GM12864 (cell line): ENCODE results near the gene MTHFD1L.

Experiments used
- DNase-seq: peaks from one replicate; pipeline ENCODE4 v3.0.0-alpha.2; 2011; ENCODE audit warnings: low read depth
- H3K4me3 ChIP-seq: 2 replicates; pipeline ENCODE4 v1.5.1; 2011; ENCODE audit warnings: mild to moderate bottlenecking, low read depth, low read length, control low read depth
- TF ChIP-seq, protein P1 (sequence below): IDR thresholded peaks from 2 replicates; pipeline ENCODE4 v1.5.1; 2011; ENCODE audit warnings: low read depth, mild to moderate bottlenecking, moderate library complexity, low read length, control low read depth, inconsistent platforms; ENCODE audit errors: missing control alignments

The MTHFD1L gene

DNA sequence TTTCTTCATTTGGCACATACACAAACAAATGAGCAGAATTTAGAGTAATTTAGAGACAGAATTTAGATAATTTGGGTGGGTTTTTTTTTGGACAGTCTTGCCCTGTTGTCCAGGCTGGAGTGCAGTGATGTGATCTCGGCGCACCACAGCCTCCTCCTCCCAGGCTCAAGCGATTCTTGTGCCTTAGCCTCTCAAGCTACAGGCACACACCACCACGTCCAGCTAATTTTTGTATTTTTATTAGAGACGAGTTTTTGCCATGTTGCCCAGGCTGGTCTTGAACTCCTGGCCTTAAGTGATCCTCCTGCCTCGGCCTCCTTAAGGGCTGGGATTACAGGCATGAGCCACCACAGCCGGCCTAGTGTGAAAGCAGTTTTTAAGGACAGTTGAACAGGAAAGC is 127.8 kb downstream of the MTHFD1L start:
- H3K4me3 ChIP-seq: no peak overlapping the region
- TF ChIP-seq, protein P1, sequence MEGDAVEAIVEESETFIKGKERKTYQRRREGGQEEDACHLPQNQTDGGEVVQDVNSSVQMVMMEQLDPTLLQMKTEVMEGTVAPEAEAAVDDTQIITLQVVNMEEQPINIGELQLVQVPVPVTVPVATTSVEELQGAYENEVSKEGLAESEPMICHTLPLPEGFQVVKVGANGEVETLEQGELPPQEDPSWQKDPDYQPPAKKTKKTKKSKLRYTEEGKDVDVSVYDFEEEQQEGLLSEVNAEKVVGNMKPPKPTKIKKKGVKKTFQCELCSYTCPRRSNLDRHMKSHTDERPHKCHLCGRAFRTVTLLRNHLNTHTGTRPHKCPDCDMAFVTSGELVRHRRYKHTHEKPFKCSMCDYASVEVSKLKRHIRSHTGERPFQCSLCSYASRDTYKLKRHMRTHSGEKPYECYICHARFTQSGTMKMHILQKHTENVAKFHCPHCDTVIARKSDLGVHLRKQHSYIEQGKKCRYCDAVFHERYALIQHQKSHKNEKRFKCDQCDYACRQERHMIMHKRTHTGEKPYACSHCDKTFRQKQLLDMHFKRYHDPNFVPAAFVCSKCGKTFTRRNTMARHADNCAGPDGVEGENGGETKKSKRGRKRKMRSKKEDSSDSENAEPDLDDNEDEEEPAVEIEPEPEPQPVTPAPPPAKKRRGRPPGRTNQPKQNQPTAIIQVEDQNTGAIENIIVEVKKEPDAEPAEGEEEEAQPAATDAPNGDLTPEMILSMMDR: no peak
- DNase-seq: no peak

- DNase-seq: no peak
- H3K4me3 ChIP-seq: no peak overlapping the region
- TF ChIP-seq, protein P1: no peak
These were observed 128.5 kb downstream of the MTHFD1L start for GRCh38 chr6:150994026-150994425.

DNA sequence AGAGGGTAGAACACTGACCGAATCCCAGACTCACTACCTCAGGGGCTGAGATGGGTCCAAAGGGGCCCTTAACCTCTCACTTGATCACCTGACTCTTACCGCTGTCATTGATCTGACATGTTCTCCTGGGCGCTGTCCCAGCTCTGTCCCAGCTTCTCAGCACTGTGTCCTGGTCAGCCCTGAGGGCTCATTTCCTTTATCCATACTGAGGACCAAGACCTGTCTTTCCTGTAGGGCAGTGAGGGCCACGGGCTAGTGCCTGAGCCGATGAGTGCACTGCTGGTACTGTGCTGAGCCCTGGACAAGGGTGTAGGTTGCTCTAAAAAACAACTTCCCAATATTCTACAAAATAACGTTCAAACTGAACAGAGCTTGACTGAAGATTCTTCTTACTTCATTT is 131.5 kb downstream of the MTHFD1L start:
- DNase-seq: no peak
- TF ChIP-seq, protein P1: no peak

DNA sequence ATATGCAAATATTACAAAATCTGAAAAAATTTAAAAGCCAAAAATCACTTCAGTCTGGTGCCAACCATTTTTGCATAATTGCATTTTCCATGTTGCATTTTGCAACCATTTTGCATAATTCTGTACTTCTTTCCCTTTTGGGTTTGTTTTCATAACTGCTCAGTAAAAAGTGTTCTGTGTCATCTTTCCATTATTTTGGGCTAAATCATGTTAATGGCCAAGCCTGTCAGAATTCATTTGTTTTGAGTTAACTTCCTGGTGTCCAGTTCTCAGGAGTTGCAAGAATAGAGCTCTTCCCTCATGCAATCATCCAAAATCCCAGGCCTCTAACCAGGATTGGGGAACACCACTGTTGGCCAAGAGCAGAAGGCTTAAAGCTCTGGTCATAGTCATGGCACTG is 133.6 kb downstream of the MTHFD1L start:
- TF ChIP-seq, protein P1: no peak
- no peak overlapping the region for H3K4me3 ChIP-seq
- DNase-seq: no peak

More for the DNA sequence above, 131.5 kb downstream of the MTHFD1L start:
- no peak overlapping the region for H3K4me3 ChIP-seq

DNA sequence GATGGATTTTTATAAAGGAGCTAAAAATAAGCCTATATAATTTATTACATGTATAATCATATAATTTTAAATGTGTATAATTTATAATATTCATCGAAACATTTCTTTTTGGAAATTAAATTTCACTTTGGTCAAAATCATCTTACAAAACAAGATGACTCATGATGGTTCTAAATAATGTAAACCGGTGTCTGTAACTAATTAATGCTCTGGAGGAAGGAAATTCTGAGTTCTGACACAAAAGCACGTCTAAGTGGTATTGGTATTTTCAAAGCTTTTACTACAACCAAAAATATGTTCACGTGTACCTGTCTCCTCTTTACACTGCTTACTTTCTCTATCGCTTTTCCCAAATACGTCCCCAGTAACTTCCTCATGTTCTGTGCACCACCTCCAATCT is 134.1 kb downstream of the MTHFD1L start:
- DNase-seq: no peak
- TF ChIP-seq, protein P1: no peak
- H3K4me3 ChIP-seq: no peak overlapping the region

DNA sequence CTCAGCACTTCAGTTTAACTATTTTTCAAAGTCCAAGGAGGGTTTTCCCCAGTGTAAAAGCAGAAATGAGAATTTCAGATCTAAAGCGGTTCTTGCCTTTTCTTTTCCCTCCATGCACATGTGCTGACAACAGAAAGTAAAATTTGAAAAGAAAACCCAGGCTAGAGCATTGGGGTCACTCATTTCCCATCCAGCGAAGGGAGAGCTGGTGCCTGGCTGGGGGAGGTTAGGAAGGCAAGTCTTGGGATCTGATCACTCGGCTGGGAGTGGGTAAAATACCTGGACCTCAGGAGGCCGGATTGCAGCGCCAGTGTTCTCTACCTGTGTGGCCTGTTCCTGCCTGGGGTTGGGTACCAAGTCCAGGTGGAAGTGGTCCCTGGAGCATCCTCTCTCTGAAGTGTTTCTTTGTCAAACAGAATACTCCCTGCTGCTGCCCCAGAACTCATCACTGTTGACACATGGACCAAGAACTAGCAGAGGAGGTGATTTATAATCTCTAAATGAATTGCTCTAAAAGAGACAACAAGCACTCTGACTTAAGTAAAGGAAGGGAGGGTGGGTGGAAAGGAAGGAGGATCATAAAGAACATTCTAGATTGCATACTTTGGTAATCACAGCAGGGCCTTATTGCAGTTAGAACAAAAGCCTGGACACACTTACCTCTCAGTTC is 136.0 kb downstream of the MTHFD1L start:
- no peak overlapping the region for H3K4me3 ChIP-seq
- TF ChIP-seq, protein P1: no peak
- DNase-seq: no peak

GRCh38 chr6:151002057-151002450 is 136.6 kb downstream of the MTHFD1L start:
- H3K4me3 ChIP-seq: no peak overlapping the region
- TF ChIP-seq, protein P1: no peak
- DNase-seq: no peak
